ENCODE measurements around the gene RDH16. TPM values are rescaled to one million over a fixed set of nuclear protein-coding genes. Genes with fewer than 3 reads are reported as not detected.
"Not testable (repeated sequence)": the region's sequence is repeated elsewhere in the genome, so short reads cannot be mapped to it uniquely, and the experiment has no call there.

Gene RDH16
- total and polyA plus RNA-seq, 2 experiments from 2014 or later = 0.52 to 0.66 TPM

DNA sequence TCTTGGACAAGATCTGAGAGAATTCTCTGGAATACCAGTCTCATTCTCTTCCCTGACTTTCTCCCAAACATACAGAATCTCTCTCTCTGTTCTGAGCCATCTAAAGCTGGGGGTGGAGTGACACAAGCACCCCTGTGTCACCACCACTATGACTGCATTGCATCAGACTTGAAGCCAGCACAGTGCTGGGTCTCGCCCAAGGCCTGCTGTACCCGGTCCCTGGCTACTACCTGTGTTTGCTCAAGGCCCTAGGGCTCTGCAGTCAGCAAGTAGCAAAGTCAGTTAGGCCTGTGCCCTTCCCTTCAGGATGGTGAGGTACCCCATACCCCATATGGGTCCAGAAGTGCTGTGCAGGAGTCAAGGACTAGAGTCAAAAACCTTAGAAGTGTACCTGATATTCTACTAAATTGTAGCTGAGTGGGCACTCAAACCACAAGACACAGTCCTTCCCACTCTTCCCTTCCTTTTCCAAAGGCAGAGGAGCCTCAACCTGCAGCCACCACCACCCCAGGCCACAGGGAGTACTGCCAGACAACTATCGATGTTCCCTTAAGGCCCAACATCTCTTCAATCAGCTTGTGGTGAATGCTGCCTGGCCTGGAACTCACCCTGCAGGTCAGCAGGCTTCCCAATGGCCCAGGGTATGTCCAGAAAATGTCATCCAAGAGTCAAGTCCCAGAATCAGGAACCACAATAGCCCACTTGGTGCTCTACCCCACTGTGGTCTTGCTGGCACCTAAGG, 21.2 kb upstream of the RDH16 start:
- H3K4me2 ChIP-seq = no peak overlapping the region
- TF ChIP-seq, protein P1, sequence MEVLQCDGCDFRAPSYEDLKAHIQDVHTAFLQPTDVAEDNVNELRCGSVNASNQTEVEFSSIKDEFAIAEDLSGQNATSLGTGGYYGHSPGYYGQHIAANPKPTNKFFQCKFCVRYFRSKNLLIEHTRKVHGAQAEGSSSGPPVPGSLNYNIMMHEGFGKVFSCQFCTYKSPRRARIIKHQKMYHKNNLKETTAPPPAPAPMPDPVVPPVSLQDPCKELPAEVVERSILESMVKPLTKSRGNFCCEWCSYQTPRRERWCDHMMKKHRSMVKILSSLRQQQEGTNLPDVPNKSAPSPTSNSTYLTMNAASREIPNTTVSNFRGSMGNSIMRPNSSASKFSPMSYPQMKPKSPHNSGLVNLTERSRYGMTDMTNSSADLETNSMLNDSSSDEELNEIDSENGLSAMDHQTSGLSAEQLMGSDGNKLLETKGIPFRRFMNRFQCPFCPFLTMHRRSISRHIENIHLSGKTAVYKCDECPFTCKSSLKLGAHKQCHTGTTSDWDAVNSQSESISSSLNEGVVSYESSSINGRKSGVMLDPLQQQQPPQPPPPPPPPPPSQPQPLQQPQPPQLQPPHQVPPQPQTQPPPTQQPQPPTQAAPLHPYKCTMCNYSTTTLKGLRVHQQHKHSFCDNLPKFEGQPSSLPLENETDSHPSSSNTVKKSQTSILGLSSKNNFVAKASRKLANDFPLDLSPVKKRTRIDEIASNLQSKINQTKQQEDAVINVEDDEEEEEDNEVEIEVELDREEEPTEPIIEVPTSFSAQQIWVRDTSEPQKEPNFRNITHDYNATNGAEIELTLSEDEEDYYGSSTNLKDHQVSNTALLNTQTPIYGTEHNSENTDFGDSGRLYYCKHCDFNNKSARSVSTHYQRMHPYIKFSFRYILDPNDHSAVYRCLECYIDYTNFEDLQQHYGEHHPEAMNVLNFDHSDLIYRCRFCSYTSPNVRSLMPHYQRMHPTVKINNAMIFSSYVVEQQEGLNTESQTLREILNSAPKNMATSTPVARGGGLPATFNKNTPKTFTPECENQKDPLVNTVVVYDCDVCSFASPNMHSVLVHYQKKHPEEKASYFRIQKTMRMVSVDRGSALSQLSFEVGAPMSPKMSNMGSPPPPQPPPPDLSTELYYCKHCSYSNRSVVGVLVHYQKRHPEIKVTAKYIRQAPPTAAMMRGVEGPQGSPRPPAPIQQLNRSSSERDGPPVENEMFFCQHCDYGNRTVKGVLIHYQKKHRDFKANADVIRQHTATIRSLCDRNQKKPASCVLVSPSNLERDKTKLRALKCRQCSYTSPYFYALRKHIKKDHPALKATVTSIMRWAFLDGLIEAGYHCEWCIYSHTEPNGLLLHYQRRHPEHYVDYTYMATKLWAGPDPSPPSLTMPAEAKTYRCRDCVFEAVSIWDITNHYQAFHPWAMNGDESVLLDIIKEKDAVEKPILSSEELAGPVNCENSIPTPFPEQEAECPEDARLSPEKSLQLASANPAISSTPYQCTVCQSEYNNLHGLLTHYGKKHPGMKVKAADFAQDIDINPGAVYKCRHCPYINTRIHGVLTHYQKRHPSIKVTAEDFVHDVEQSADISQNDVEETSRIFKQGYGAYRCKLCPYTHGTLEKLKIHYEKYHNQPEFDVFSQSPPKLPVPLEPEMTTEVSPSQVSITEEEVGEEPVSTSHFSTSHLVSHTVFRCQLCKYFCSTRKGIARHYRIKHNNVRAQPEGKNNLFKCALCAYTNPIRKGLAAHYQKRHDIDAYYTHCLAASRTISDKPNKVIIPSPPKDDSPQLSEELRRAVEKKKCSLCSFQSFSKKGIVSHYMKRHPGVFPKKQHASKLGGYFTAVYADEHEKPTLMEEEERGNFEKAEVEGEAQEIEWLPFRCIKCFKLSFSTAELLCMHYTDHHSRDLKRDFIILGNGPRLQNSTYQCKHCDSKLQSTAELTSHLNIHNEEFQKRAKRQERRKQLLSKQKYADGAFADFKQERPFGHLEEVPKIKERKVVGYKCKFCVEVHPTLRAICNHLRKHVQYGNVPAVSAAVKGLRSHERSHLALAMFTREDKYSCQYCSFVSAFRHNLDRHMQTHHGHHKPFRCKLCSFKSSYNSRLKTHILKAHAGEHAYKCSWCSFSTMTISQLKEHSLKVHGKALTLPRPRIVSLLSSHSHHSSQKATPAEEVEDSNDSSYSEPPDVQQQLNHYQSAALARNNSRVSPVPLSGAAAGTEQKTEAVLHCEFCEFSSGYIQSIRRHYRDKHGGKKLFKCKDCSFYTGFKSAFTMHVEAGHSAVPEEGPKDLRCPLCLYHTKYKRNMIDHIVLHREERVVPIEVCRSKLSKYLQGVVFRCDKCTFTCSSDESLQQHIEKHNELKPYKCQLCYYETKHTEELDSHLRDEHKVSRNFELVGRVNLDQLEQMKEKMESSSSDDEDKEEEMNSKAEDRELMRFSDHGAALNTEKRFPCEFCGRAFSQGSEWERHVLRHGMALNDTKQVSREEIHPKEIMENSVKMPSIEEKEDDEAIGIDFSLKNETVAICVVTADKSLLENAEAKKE (CRISPR knock-in tag; IDR thresholded peaks at IDR 0.05) = no peak
- no peak for TF ChIP-seq CREB1 (CRISPR knock-in tag; IDR thresholded peaks at IDR 0.05; ENCODE audit: low read depth)
- no peak for TF ChIP-seq ZNF114 (CRISPR knock-in tag; IDR thresholded peaks at IDR 0.05)
- DNase-seq (ENCODE audit: low spot score) (no peak), ATAC-seq (no peak)
- H3K79me2 ChIP-seq (replicated peaks; ENCODE audit: insufficient read depth) = no peaks in the 10 kb centered on the region
- H3K4me1 Mint-ChIP-seq = no peaks in the 10 kb centered on the region
- no peaks in the 10 kb centered on the region for H3K27me3 ChIP-seq (ENCODE audit: insufficient read depth)
- peaks cover 10% of the 10 kb centered on the region for H3K27me3 Mint-ChIP-seq (ENCODE audit: insufficient read depth, low read depth, poor library complexity)
- H3K36me3 ChIP-seq (ENCODE audit: insufficient read depth) = no peaks in the 10 kb centered on the region
- no peak overlapping the region for H3K27ac Mint-ChIP-seq
- no peaks in the 10 kb centered on the region for H3K4me1 ChIP-seq (ENCODE audit: insufficient read depth)
- no peaks in the 10 kb centered on the region for H3F3A ChIP-seq (replicated peaks; ENCODE audit: low read depth)
- peaks cover 5% of the 10 kb centered on the region; the same call in 1 of the 3 replicates for H3K36me3 Mint-ChIP-seq (ENCODE audit: low read depth)
- peaks cover 17% of the 10 kb centered on the region for H3K9me2 ChIP-seq (ENCODE audit: insufficient read depth)
- H4K20me1 ChIP-seq (replicated peaks; ENCODE audit: insufficient read depth) = no peaks in the 10 kb centered on the region
- peaks cover 4% of the 10 kb centered on the region; the same call in 1 of the 3 replicates for H3K9me3 Mint-ChIP-seq
- H3K4me3 Mint-ChIP-seq = no peak overlapping the region
- no peak overlapping the region for H2AFZ ChIP-seq
- no peak overlapping the region for H3K27ac ChIP-seq (ENCODE audit: low read depth)
- H3K4me3 ChIP-seq = no peak overlapping the region

DNA sequence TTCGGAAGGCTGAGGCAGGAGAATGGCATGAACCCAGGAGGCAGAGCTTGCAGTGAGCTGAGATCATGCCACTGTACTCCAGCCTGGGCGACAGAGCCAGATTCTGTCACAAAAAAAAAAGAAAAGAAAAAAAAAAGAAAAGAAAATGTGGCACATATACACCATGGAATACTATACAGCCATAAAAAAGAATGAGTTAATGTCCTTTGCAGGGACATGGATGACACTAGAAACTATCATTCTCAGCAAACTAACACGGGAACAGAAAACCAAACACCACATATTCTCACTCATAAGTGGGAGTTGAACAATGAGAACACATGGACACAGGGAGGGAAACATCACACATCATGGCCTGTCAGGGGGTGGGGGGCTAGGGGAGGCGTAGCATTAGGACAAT, 20.0 kb upstream of the RDH16 start:
- not testable (repeated sequence) for H3K4me1 Mint-ChIP-seq; H3K4me1 ChIP-seq (ENCODE audit: insufficient read depth); ATAC-seq; H2AFZ ChIP-seq; H3K36me3 ChIP-seq (ENCODE audit: insufficient read depth); H3K4me3 ChIP-seq; H3K27me3 ChIP-seq (ENCODE audit: insufficient read depth); H3K9me3 Mint-ChIP-seq; H3K27me3 Mint-ChIP-seq (ENCODE audit: insufficient read depth, low read depth, poor library complexity); H3K36me3 Mint-ChIP-seq (ENCODE audit: low read depth); H3K79me2 ChIP-seq (replicated peaks; ENCODE audit: insufficient read depth); DNase-seq (ENCODE audit: low spot score); H3K4me3 Mint-ChIP-seq; H3K27ac ChIP-seq (ENCODE audit: low read depth); H3F3A ChIP-seq (replicated peaks; ENCODE audit: low read depth); H3K27ac Mint-ChIP-seq; H3K4me2 ChIP-seq; H4K20me1 ChIP-seq (replicated peaks; ENCODE audit: insufficient read depth)
- peaks cover 11% of the 10 kb centered on the region for H3K9me2 ChIP-seq (ENCODE audit: insufficient read depth)

DNA sequence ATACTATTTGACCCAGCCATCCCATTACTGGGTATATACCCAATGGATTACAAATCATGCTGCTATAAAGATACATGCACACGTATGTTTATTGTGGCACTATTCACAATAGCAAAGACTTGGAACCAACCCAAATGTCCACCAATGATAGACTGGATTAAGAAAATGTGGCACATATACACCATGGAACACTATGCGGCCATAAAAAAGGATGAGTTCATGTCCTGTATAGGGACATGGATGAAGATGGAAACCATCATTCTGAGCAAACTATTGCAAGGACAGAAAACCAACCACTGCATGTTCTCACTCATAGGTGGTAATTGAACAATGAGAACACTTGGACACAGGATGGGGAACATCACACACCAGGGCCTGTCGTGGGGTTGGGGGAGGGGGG, 16.8 kb upstream of the RDH16 start:
- H3F3A ChIP-seq (replicated peaks; ENCODE audit: low read depth); H3K27ac Mint-ChIP-seq; H3K4me2 ChIP-seq; H3K4me1 Mint-ChIP-seq; DNase-seq (ENCODE audit: low spot score); H3K9me2 ChIP-seq (ENCODE audit: insufficient read depth); H3K27me3 Mint-ChIP-seq (ENCODE audit: insufficient read depth, low read depth, poor library complexity); H3K36me3 Mint-ChIP-seq (ENCODE audit: low read depth); H3K27ac ChIP-seq (ENCODE audit: low read depth); H4K20me1 ChIP-seq (replicated peaks; ENCODE audit: insufficient read depth); H3K79me2 ChIP-seq (replicated peaks; ENCODE audit: insufficient read depth); H3K9me3 Mint-ChIP-seq; ATAC-seq; H3K4me3 Mint-ChIP-seq; H3K4me3 ChIP-seq; H3K36me3 ChIP-seq (ENCODE audit: insufficient read depth); H2AFZ ChIP-seq; H3K4me1 ChIP-seq (ENCODE audit: insufficient read depth); H3K27me3 ChIP-seq (ENCODE audit: insufficient read depth): not testable (repeated sequence)

DNA sequence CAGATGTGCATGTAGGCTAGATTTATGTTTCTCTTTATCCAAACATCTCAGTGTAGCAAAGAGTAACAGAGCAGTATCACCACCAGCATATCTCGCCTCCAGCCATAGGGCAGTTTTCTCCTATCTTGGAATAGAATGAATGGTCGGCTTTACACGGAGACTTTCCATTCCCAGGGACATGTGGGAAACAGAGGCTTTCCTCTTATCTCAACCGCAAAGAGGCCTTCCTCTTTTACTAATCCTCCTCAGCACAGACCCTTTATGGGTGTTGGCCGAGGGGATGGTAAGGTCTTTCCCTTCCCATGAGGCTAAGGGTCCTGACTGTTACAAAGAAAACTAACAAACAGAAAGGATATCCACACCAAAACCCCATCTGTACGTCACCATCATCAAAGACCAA, 11.5 kb upstream of the RDH16 start:
- H3K9me2 ChIP-seq (ENCODE audit: insufficient read depth); DNase-seq (ENCODE audit: low spot score); H3K4me3 ChIP-seq; H3K4me2 ChIP-seq; H3K27ac Mint-ChIP-seq; H3K4me3 Mint-ChIP-seq; ATAC-seq; H3K36me3 ChIP-seq (ENCODE audit: insufficient read depth); H2AFZ ChIP-seq; H3K4me1 ChIP-seq (ENCODE audit: insufficient read depth); H3K79me2 ChIP-seq (replicated peaks; ENCODE audit: insufficient read depth); H3K27ac ChIP-seq (ENCODE audit: low read depth); H3K27me3 Mint-ChIP-seq (ENCODE audit: insufficient read depth, low read depth, poor library complexity); H3F3A ChIP-seq (replicated peaks; ENCODE audit: low read depth); H3K27me3 ChIP-seq (ENCODE audit: insufficient read depth); H4K20me1 ChIP-seq (replicated peaks; ENCODE audit: insufficient read depth); H3K4me1 Mint-ChIP-seq: not testable (repeated sequence)
- Mint-ChIP-seq H3K9me3 (peaks cover 31% of the 10 kb centered on the region), H3K36me3 (ENCODE audit: low read depth) (peaks cover 15% of the 10 kb centered on the region; the same call in 1 of the 3 replicates)

All from GM23338 (cell line).